GM18861 (cell line): Measurements from ENCODE around the gene MYO1D.
A peak's percentile ranks its signal among the peaks of the same experiment; 100 is the strongest.
"Not testable (repeated sequence)": the region's sequence is repeated elsewhere in the genome, so short reads cannot be mapped to it uniquely, and the experiment has no call there.

Source experiments
- ATAC-seq: cut with Tn5 transposase; IDR thresholded peaks from one replicate; pipeline ENCODE4 v1.9.1; 2021; ENCODE audit not compliant: unreplicated experiment

MYO1D gene

GRCh38 chr17:32552280-32552679 is 324.6 kb downstream of the MYO1D start:
- ATAC-seq = no peak

- ATAC-seq = peak; percentile 83
Observed at GRCh38 chr17:32551186-32551955, 325.6 kb downstream of the MYO1D start.

- ATAC-seq = no peak
Observed at GRCh38 chr17:32549559-32549958, 327.4 kb downstream of the MYO1D start.

GRCh38 chr17:32546031-32546444 is 330.9 kb downstream of the MYO1D start:
- no peak for ATAC-seq

GRCh38 chr17:32542186-32542585 is 334.7 kb downstream of the MYO1D start:
- ATAC-seq = no peak

- ATAC-seq = no peak
Observed at GRCh38 chr17:32541640-32542039, 335.3 kb downstream of the MYO1D start.

- ATAC-seq = no peak
Observed at GRCh38 chr17:32536736-32537643, 339.9 kb downstream of the MYO1D start.

- ATAC-seq = no peak
Observed at GRCh38 chr17:32533296-32533695, 343.6 kb downstream of the MYO1D start.

- ATAC-seq = no peak
Observed at GRCh38 chr17:32529604-32530003, 347.3 kb downstream of the MYO1D start.

GRCh38 chr17:32528825-32529224 is 348.1 kb downstream of the MYO1D start:
- no peak for ATAC-seq

- no peak for ATAC-seq
Observed at GRCh38 chr17:32527146-32527545, 349.8 kb downstream of the MYO1D start.

- no peak for ATAC-seq
Observed at GRCh38 chr17:32525122-32525521, 351.8 kb downstream of the MYO1D start.

- not testable (repeated sequence) for ATAC-seq
Observed at GRCh38 chr17:32524553-32524880, 352.4 kb downstream of the MYO1D start.

- ATAC-seq = peak; percentile 40
Observed at GRCh38 chr17:32523827-32524552, 352.9 kb downstream of the MYO1D start.

- peak; percentile 49 for ATAC-seq
Observed at GRCh38 chr17:32523017-32523680, 353.8 kb downstream of the MYO1D start.

GRCh38 chr17:32520737-32521404 is 356.1 kb downstream of the MYO1D start:
- ATAC-seq = no peak

GRCh38 chr17:32520104-32520701 is 356.7 kb downstream of the MYO1D start:
- no peak for ATAC-seq

- ATAC-seq = no peak
Observed at GRCh38 chr17:32519228-32520103, 357.5 kb downstream of the MYO1D start.

GRCh38 chr17:32518646-32519227 is 358.2 kb downstream of the MYO1D start:
- no peak for ATAC-seq
